Upper lobe of left lung (tissue), 6 donors: ENCODE results near the gene SPOCK3. TPM values are rescaled to one million over a fixed set of nuclear protein-coding genes. Genes with fewer than 3 reads are reported as not detected.
"Not testable (repeated sequence)": the region's sequence is repeated elsewhere in the genome, so short reads cannot be mapped to it uniquely, and the experiment has no call there.

ENCODE experiments used
- ATAC-seq, 2 donors: fragments of 200-7000 bp; cut with Tn5 transposase; one replicate each; pipeline ENCODE4 v1.9.1; 2022; ENCODE audit warnings: mild to moderate bottlenecking in 2 of 2, moderate library complexity in 2 of 2; ENCODE audit not compliant: low FRiP score in 2 of 2
- DNase-seq, 2 donors: peaks; one replicate each; pipeline ENCODE4 v3.0.0-alpha.2; 2019 to 2020
- H3K27ac ChIP-seq, 4 donors: fragments of 200-600 bp; sonication (generic); one replicate each; pipeline ENCODE4 v1.5.1; 2016 to 2019
- H3K27me3 ChIP-seq, 4 donors: fragments of 200-600 bp; sonication (generic); one replicate each; pipeline ENCODE4 v1.5.1; 2017 to 2019
- H3K36me3 ChIP-seq, 4 donors: fragments of 200-600 bp; sonication (generic); one replicate each; pipeline ENCODE4 v1.5.1; 2016 to 2019
- H3K4me1 ChIP-seq, 4 donors: fragments of 200-600 bp; sonication (generic); one replicate each; pipeline ENCODE4 v1.5.1; 2018 to 2019
- H3K4me3 ChIP-seq, 4 donors: fragments of 200-600 bp; sonication (generic); one replicate each; pipeline ENCODE4 v1.5.1; 2017 to 2019; ENCODE audit warnings: mild to moderate bottlenecking in 2 of 4, moderate library complexity in 1 of 4
- H3K9me3 ChIP-seq, 4 donors: fragments of 200-600 bp; sonication (generic); one replicate each; pipeline ENCODE4 v1.5.1; 2018 to 2019
- EP300 ChIP-seq, 4 donors: sonication (generic); formaldehyde crosslinking; IDR thresholded peaks; one replicate each; pipeline ENCODE4 v1.5.1; 2017; ENCODE audit warnings: antibody characterized with exemption in 4 of 4, control low read depth in 2 of 4
- POLR2A ChIP-seq, 4 donors: fragments of 450-650 bp; IDR thresholded peaks; one replicate each; pipeline ENCODE4 v1.5.1; 2016 to 2017; ENCODE audit warnings: antibody characterized with exemption in 4 of 4, mild to moderate bottlenecking in 2 of 4
- POLR2AphosphoS5 ChIP-seq, 2 donors: sonication (generic); formaldehyde crosslinking; IDR thresholded peaks; one replicate each; pipeline ENCODE4 v1.5.1; 2017; ENCODE audit warnings: antibody characterized with exemption in 2 of 2
- WGBS, 2 donors: methylation state at CpG; one replicate each; pipeline ENCODE4 v1.1.5; 2017 to 2018; 5-methylcytosine and 5-hydroxymethylcytosine counted together
- total RNA-seq, 6 donors: library from RNA; depleted of rRNA in 4 of 6; stranded (reverse); fragments of >200 nt in 4 of 6; gene quantifications; one replicate each; pipeline versions ENCODE4 v1.1.0 to v1.2.1, GENCODE V29; 2016 to 2021
- TF ChIP-seq, protein P1 (sequence below), 6 experiments: fragments of 450-650 bp in 4 of 6; fragments of 200-600 bp in 2 of 6; sonication (generic) in 2 of 6; IDR thresholded peaks; one replicate each; pipeline ENCODE4 v1.5.1; 2016 to 2019; ENCODE audit warnings: antibody characterized with exemption in 6 of 6
- donor health status: DM: no; HTN: no; CAD: no; lungs with moderate emphysema.
- donor health status: DM: no; HTN: yes; CAD: no; lungs with severe emphysema.

The SPOCK3 gene
- total RNA-seq, 6 donors from 2014 or later = 0.15 to 5.2 (median 0.22) TPM; not detected in 2

DNA sequence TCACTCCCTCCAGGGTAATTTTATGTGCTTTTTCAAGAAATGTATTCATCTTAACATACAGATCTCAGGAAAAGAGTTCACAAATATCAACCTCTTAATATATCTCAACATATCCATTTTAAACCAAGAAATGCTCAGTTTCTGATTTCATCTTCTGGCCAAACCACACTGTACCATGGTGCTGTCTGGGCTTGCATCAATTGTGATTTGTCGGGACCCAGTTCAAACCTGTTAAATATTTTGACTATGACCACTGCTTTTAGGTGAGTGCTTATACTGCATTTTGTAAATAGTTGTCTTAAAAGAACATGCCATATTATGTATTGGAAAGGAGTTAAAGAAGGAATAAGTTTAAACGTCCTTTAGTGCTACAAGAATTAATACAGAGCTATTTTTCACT is 352.1 kb downstream of the SPOCK3 start:
- no peaks in the 10 kb centered on the region for H3K9me3 ChIP-seq
- no peaks in the 10 kb centered on the region for H3K4me1 ChIP-seq
- DNase-seq = no peak
- no peaks in the 10 kb centered on the region for H3K27me3 ChIP-seq
- no peak for ATAC-seq
- H3K4me3 ChIP-seq = no peak overlapping the region
- WGBS, 2 donors = 65 to 71% methylated on average over 2 of the region's 2 CpGs
- H3K36me3 ChIP-seq = no peaks in the 10 kb centered on the region
- TF ChIP-seq POLR2A (IDR thresholded peaks at IDR 0.05) = no peak
- H3K27ac ChIP-seq = no peak overlapping the region

DNA sequence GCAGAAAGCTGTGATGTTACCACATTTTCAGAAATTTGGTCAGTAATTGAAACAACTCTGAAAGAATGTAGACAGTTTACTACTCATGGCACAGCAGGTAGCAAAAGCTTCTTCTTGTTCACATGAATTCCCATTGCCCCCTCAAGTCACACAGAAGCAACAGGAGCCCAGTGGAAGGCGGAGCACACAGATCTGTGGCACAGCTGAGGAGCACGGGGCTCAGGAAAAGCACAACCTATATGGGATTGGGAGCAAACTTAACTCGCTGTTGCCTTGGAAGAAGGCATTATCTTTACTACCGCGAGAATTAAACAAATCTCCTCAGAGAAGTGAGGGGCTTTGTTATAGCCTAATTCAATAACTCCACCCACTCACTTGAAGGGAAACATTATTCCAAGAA is 358.5 kb downstream of the SPOCK3 start:
- no peak for ATAC-seq
- H3K9me3 ChIP-seq = no peaks in the 10 kb centered on the region
- H3K4me1 ChIP-seq = no peaks in the 10 kb centered on the region
- no peak for DNase-seq
- TF ChIP-seq EP300 (IDR thresholded peaks at IDR 0.05) (no peak), POLR2A (IDR thresholded peaks at IDR 0.05) (no peak), POLR2AphosphoS5 (IDR thresholded peaks at IDR 0.05) (no peak)
- TF ChIP-seq, protein P1, sequence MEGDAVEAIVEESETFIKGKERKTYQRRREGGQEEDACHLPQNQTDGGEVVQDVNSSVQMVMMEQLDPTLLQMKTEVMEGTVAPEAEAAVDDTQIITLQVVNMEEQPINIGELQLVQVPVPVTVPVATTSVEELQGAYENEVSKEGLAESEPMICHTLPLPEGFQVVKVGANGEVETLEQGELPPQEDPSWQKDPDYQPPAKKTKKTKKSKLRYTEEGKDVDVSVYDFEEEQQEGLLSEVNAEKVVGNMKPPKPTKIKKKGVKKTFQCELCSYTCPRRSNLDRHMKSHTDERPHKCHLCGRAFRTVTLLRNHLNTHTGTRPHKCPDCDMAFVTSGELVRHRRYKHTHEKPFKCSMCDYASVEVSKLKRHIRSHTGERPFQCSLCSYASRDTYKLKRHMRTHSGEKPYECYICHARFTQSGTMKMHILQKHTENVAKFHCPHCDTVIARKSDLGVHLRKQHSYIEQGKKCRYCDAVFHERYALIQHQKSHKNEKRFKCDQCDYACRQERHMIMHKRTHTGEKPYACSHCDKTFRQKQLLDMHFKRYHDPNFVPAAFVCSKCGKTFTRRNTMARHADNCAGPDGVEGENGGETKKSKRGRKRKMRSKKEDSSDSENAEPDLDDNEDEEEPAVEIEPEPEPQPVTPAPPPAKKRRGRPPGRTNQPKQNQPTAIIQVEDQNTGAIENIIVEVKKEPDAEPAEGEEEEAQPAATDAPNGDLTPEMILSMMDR (IDR thresholded peaks at IDR 0.05) = no peak
- H3K27ac ChIP-seq = no peak overlapping the region
- 59 to 79% methylated on average over 5 of the region's 5 CpGs for WGBS, 2 donors
- no peaks in the 10 kb centered on the region for H3K36me3 ChIP-seq
- H3K27me3 ChIP-seq = no peaks in the 10 kb centered on the region
- H3K4me3 ChIP-seq = no peak overlapping the region

DNA sequence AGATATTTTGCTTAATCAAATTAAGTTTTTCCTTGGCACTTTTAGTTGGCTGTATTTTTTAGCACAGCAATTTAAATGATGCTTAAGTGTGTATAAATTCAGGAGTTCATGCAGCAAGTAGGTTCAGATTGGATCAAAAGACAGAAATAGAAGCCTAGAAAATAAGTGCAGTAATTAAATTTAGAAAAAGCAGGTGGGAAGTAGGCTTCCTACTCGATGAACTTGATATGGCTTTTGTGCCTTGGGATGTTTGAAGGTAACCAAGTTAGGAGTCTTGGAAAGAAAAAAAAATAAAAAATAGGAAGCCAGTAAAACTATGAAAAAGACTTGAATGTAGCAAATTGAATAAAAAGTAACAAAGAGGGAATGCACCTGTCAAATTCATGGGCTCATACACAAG is 372.3 kb downstream of the SPOCK3 start:
- 83% methylated on average over 1 of the region's 1 CpG for WGBS, 2 donors
- Histone ChIP-seq H3K4me1 (no peaks in the 10 kb centered on the region), H3K36me3 (no peaks in the 10 kb centered on the region), H3K27ac (no peak overlapping the region), H3K27me3 (no peaks in the 10 kb centered on the region), H3K9me3 (no peaks in the 10 kb centered on the region), H3K4me3 (no peak overlapping the region)
- DNase-seq (no peak), ATAC-seq (no peak)
- TF ChIP-seq, protein P1 (IDR thresholded peaks at IDR 0.05) = no peak
- TF ChIP-seq POLR2AphosphoS5 (IDR thresholded peaks at IDR 0.05) = no peak
- TF ChIP-seq POLR2A (IDR thresholded peaks at IDR 0.05) = no peak
- no peak for TF ChIP-seq EP300 (IDR thresholded peaks at IDR 0.05)

DNA sequence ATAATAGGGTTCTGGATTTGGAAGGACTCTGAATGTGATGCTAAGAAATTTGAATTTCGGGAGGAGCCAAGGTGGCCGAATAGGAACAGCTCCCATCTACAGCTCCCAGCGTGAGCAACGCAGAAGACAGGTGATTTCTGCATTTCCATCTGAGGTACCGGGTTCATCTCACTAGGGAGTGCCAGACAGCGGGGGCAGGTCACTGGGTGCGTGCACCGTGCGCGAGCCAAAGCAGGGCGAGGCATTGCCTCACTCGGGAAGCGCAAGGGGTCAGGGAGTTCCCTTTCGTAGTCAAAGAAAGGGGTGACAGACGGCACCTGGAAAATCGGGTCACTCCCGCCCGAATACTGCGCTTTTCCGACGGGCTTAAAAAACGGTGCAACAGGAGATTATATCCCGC is 383.9 kb downstream of the SPOCK3 start:
- H3K9me3 ChIP-seq, H3K27me3 ChIP-seq, ATAC-seq, H3K36me3 ChIP-seq, H3K27ac ChIP-seq, H3K4me1 ChIP-seq, H3K4me3 ChIP-seq: not testable (repeated sequence)
- DNase-seq = peak in 1 of 2 donors; percentile 32
- 95 to 96% methylated on average over 22 of the region's 23 CpGs for WGBS, 2 donors

DNA sequence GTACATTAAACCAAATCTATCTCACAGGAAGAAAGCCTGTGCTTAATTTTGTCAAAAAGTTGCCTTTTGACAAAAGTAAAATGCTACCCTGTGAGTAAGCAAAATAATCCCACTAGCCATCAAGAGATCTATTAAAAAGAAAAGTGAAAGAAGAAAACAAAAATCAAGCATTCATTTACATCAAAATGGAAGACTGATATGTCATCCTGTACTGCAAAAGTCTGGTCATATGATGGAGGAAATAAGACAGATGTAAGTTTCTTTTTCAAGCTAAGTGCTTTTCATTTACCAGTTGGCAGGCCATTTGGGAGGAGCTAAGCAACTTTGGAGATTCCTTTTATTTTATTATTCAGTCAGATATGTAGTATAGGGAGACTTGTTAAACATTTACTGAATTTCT is 387.4 kb downstream of the SPOCK3 start:
- H3K27ac ChIP-seq = no peak overlapping the region
- no peak overlapping the region for H3K4me3 ChIP-seq
- TF ChIP-seq, protein P1 (IDR thresholded peaks at IDR 0.05) = no peak
- H3K4me1 ChIP-seq = no peaks in the 10 kb centered on the region
- peaks cover 0 to 12% (median 0%) of the 10 kb centered on the region in 4 donors for H3K9me3 ChIP-seq
- DNase-seq (no peak), ATAC-seq (no peak)
- H3K36me3 ChIP-seq = no peaks in the 10 kb centered on the region
- H3K27me3 ChIP-seq = no peaks in the 10 kb centered on the region

DNA sequence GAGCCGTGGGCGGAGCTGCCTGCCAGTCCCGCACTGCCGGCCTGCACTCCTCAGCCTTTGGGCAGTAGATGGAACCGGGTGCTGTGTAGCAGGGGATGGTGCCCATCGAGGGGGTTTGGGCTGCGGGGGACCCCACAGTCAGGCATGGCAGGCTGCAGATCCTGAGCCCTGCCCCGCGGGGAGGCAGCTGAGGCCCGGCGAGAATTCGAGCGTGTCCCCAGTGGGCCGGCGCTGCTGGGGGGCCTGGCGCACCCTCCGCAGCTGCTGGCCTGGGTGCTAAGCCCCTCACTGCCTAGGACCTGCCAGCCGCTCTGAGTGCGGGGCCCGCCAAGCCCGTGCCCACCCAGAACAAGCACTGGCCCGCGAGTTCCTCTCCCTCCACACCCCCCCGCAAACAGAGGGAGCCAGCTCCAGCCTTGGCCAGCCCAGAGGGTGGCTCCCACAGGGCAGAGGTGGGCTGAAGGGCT is 391.5 kb downstream of the SPOCK3 start:
- no peak for ATAC-seq
- Histone ChIP-seq H3K27ac (no peak overlapping the region), H3K36me3 (no peaks in the 10 kb centered on the region), H3K4me3 (no peak overlapping the region), H3K9me3 (peaks cover 0 to 12% (median 0%) of the 10 kb centered on the region in 4 donors), H3K4me1 (no peaks in the 10 kb centered on the region), H3K27me3 (no peaks in the 10 kb centered on the region)
- no peak for TF ChIP-seq EP300 (IDR thresholded peaks at IDR 0.05)
- no peak for TF ChIP-seq POLR2AphosphoS5 (IDR thresholded peaks at IDR 0.05)
- TF ChIP-seq, protein P1 (IDR thresholded peaks at IDR 0.05) = no peak
- no peak for TF ChIP-seq POLR2A (IDR thresholded peaks at IDR 0.05)
- WGBS, 2 donors = 92 to 99% methylated on average over 5 to 22 of the region's 24 CpGs
- peak in 1 of 2 donors; percentile 68 for DNase-seq
